B cell (primary cell): ENCODE results near the gene SSH3. TPM values are rescaled to one million over a fixed set of nuclear protein-coding genes. Genes with fewer than 3 reads are reported as not detected.

ENCODE experiments used
- ATAC-seq: fragments of 200-7000 bp; cut with Tn5 transposase; one replicate; pipeline ENCODE4 v1.10.0; 2021; ENCODE audit warnings: low read depth, mild to moderate bottlenecking, moderate number of reproducible peaks, moderate library complexity
- CTCF ChIA-PET: fragments of 350-600 bp; sonication (Branson Sonifier 250); formaldehyde crosslinking; loops from one replicate; lab custom pipeline; 2021; ENCODE audit warnings: antibody characterized with exemption, inconsistent platforms; lab: Charles Lee
- POLR2A ChIA-PET: fragments of 350-600 bp; sonication (Branson Sonifier 250); formaldehyde crosslinking; loops from one replicate; lab custom pipeline; 2021; ENCODE audit warnings: antibody characterized with exemption; lab: Charles Lee
- DNase-seq: peaks from one replicate; pipeline ENCODE4 v3.0.0; 2013
- H2AFZ ChIP-seq: 2 replicates; pipeline ENCODE4 v1.6.1; 2012; ENCODE audit warnings: mild to moderate bottlenecking, low read depth, low read length; ENCODE audit not compliant: insufficient read depth, poor library complexity, severe bottlenecking
- H3K27ac ChIP-seq, 2 donors: 1 replicate in 1 of 2; 2 replicates in 1 of 2; pipeline ENCODE4 v1.5.1; 2012 to 2013; ENCODE audit warnings: low read length in 2 of 2, mild to moderate bottlenecking in 2 of 2, moderate library complexity in 1 of 2
- H3K27me3 ChIP-seq, 4 experiments: fragments of 200-600 bp in 1 of 4; sonication (generic) in 1 of 4; replicated peaks in 1 of 4; 1 replicate in 2 of 4; 2 replicates in 2 of 4; pipeline versions ENCODE4 v1.6.1 to v1.7.0; 2013 to 2016; ENCODE audit warnings: low read length in 3 of 4, mild to moderate bottlenecking in 2 of 4, mixed read lengths in 1 of 4, moderate library complexity in 1 of 4; ENCODE audit not compliant: insufficient read depth in 4 of 4, control insufficient read depth in 3 of 4; ENCODE audit errors: control extremely low read depth in 1 of 4
- H3K36me3 ChIP-seq, 2 experiments: replicated peaks in 1 of 2; 1 replicate in 1 of 2; 2 replicates in 1 of 2; pipeline versions ENCODE4 v1.6.1 to v1.7.1; 2013; ENCODE audit warnings: low read length in 1 of 2; ENCODE audit not compliant: insufficient read depth in 2 of 2, control insufficient read depth in 1 of 2; ENCODE audit errors: control extremely low read depth in 1 of 2, extremely low read depth in 1 of 2
- H3K4me1 ChIP-seq, 2 donors: fragments of 200-600 bp in 1 of 2; sonication (generic) in 1 of 2; 1 replicate in 1 of 2; 2 replicates in 1 of 2; pipeline versions ENCODE4 v1.5.1 to v1.6.1; 2013 to 2017; ENCODE audit warnings: low read length in 2 of 2; ENCODE audit not compliant: control insufficient read depth in 2 of 2, insufficient read depth in 2 of 2
- H3K4me2 ChIP-seq: replicated peaks from 2 replicates; pipeline ENCODE3; 2012; ENCODE audit warnings: mild to moderate bottlenecking, low read depth, low read length; ENCODE audit not compliant: poor library complexity, severe bottlenecking
- H3K4me3 ChIP-seq, 5 experiments: fragments of 200-600 bp in 1 of 5; sonication (generic) in 1 of 5; 1 replicate in 3 of 5; 2 replicates in 2 of 5; pipeline versions ENCODE4 v1.5.1 to v1.7.0; 2011 to 2016; ENCODE audit warnings: low read length in 4 of 5, mild to moderate bottlenecking in 4 of 5, low read depth in 2 of 5, control low read depth in 1 of 5, moderate library complexity in 1 of 5; ENCODE audit not compliant: insufficient read depth in 1 of 5; ENCODE audit errors: control extremely low read depth in 1 of 5, extremely low read depth in 1 of 5
- H3K79me2 ChIP-seq: fragments of 200-600 bp; sonication (generic); one replicate; pipeline ENCODE4 v1.6.0; 2016; ENCODE audit warnings: low read length; ENCODE audit not compliant: control insufficient read depth, insufficient read depth
- H3K9ac ChIP-seq: fragments of 200-600 bp; sonication (generic); 2 replicates; pipeline ENCODE4 v1.6.1; 2017; ENCODE audit warnings: mild to moderate bottlenecking, low read length, moderate library complexity
- H3K9me3 ChIP-seq, 3 donors: one replicate each; pipeline versions ENCODE4 v1.6.1 to v1.7.1; 2013; ENCODE audit warnings: low read length in 2 of 3; ENCODE audit not compliant: control insufficient read depth in 2 of 3, insufficient read depth in 1 of 3; ENCODE audit errors: control extremely low read depth in 1 of 3
- H4K20me1 ChIP-seq: 2 replicates; pipeline ENCODE4 v1.6.0; 2012; ENCODE audit warnings: mild to moderate bottlenecking, low read length; ENCODE audit not compliant: insufficient read depth, control insufficient read depth, poor library complexity, severe bottlenecking
- H3K27ac Mint-ChIP-seq: one replicate; pipeline ENCODE4 v1.8.0; 2021; ENCODE audit warnings: mixed read lengths
- H3K27me3 Mint-ChIP-seq: one replicate; pipeline ENCODE4 v1.8.0; 2021; ENCODE audit warnings: mixed read lengths
- H3K4me1 Mint-ChIP-seq: one replicate; pipeline ENCODE4 v1.8.0; 2021; ENCODE audit warnings: mixed read lengths
- H3K4me3 Mint-ChIP-seq: one replicate; pipeline ENCODE4 v1.8.0; 2021; ENCODE audit warnings: mixed read lengths
- H3K9me3 Mint-ChIP-seq: one replicate; pipeline ENCODE4 v1.8.0; 2022; ENCODE audit warnings: mixed read lengths; ENCODE audit not compliant: insufficient read depth
- CTCF ChIP-seq: fragments of 200-600 bp; IDR thresholded peaks from one replicate; pipeline ENCODE4 v1.8.0; 2022; ENCODE audit warnings: antibody characterized with exemption, mild to moderate bottlenecking
- EZH2 ChIP-seq: IDR thresholded peaks from 2 replicates; pipeline ENCODE4 v1.6.1; 2012; ENCODE audit warnings: borderline replicate concordance, low read depth, mild to moderate bottlenecking, moderate library complexity, low read length; ENCODE audit not compliant: insufficient read depth, poor library complexity, severe bottlenecking
- WGBS: methylation state at CpG from one replicate; pipeline ENCODE4 v1.1.5; 2013; ENCODE audit warnings: missing lambda C conversion rate; ENCODE audit not compliant: insufficient coverage; 5-methylcytosine and 5-hydroxymethylcytosine counted together
- intact Hi-C: fragments of 100-400 bp; cut with micrococcal nuclease; formaldehyde crosslinking; loops from one replicate; pipeline ENCODE4 v1.10.0; 2022
- polyA plus RNA-seq: library from polyadenylated mRNA; depleted of rRNA; stranded (reverse); fragments of >200 nt; gene quantifications from 2 replicates; pipeline ENCODE4 v1.2.3, GENCODE V29; 2012
- total RNA-seq, 2 donors: library from RNA; stranded (reverse); fragments of 120-200 nt in 1 of 2; gene quantifications; 1 replicate in 1 of 2; 2 replicates in 1 of 2; pipeline versions ENCODE4 v1.2.3 to v1.2.4, GENCODE V29; 2013 to 2022

Gene SSH3
- total and polyA plus RNA-seq, 2 donors (not counting 1 experiment from before 2014, with no cell fraction given): 4.0 to 7.2 TPM

GRCh38 chr11:67320011-67320410, 16.7 kb downstream of the SSH3 start:
- H3K27ac Mint-ChIP-seq: no peak overlapping the region
- no peak overlapping the region for H2AFZ ChIP-seq
- peaks cover 11 to 21% of the 10 kb centered on the region in 2 donors for H3K4me1 ChIP-seq
- no peak overlapping the region for H3K4me3 Mint-ChIP-seq
- H3K27me3 ChIP-seq: no peaks in the 10 kb centered on the region
- peaks cover 3% of the 10 kb centered on the region in 2 experiments for H3K36me3 ChIP-seq
- no peak overlapping the region for H3K4me3 ChIP-seq
- H3K9me3 ChIP-seq: no peaks in the 10 kb centered on the region
- POLR2A ChIA-PET: interaction anchor here (0.7 kb wide), 1 partner anchor 23 kb away, joined by 4 read pairs; no protein-coding TSS in a partner anchor
- WGBS: no CpG with 5 or more reads among the region's 3 CpGs
- intact Hi-C loops: no loop called here
- DNase-seq: no peak
- no peak for TF ChIP-seq EZH2
- no peak for TF ChIP-seq CTCF
- no peaks in the 10 kb centered on the region for H4K20me1 ChIP-seq
- H3K9ac ChIP-seq: no peak overlapping the region
- H3K27me3 Mint-ChIP-seq: no peaks in the 10 kb centered on the region
- CTCF ChIA-PET: interaction anchor here (0.6 to 10.5 kb wide), 8 partner anchors 21 to 109 kb away, joined by 3 to 229 read pairs (median 36); partner anchors contain the start of genes GRK2, POLD4 and RPS6KB2
- no peak overlapping the region for H3K27ac ChIP-seq
- peaks cover 9% of the 10 kb centered on the region for H3K4me1 Mint-ChIP-seq
- H3K4me2 ChIP-seq: no peak overlapping the region
- H3K79me2 ChIP-seq: peaks cover 44% of the 10 kb centered on the region
- H3K9me3 Mint-ChIP-seq: no peaks in the 10 kb centered on the region
- ATAC-seq: no peak

GRCh38 chr11:67320691-67321090, 17.4 kb downstream of the SSH3 start:
- Histone ChIP-seq H3K9ac (no peak overlapping the region), H3K4me3 (no peak overlapping the region), H3K4me1 (peaks cover 11 to 21% of the 10 kb centered on the region in 2 donors), H3K27ac (no peak overlapping the region), H3K79me2 (peaks cover 44% of the 10 kb centered on the region), H2AFZ (no peak overlapping the region), H3K9me3 (no peaks in the 10 kb centered on the region), H4K20me1 (no peaks in the 10 kb centered on the region), H3K4me2 (no peak overlapping the region), H3K36me3 (peaks cover 3% of the 10 kb centered on the region in 2 experiments), H3K27me3 (no peaks in the 10 kb centered on the region)
- TF ChIP-seq EZH2 (no peak), CTCF (no peak)
- DNase-seq (no peak), ATAC-seq (no peak)
- ChIA-PET CTCF (interaction anchor here (0.7 to 10.5 kb wide), 9 partner anchors 8 to 61 kb away, joined by 3 to 229 read pairs (median 4); partner anchors contain the start of genes GRK2 and POLD4), POLR2A (interaction anchor here (0.7 kb wide), 1 partner anchor 22 kb away, joined by 4 read pairs; no protein-coding TSS in a partner anchor)
- Mint-ChIP-seq H3K4me1 (peaks cover 9% of the 10 kb centered on the region), H3K27me3 (no peaks in the 10 kb centered on the region), H3K4me3 (no peak overlapping the region), H3K27ac (no peak overlapping the region), H3K9me3 (no peaks in the 10 kb centered on the region)
- 83% methylated on average over 1 of the region's 2 CpGs for WGBS
- intact Hi-C loops: no loop called here
